ENCODE results near the gene ZNF445.

The ZNF445 gene

GRCh38 chr3:44478606-44479094 is 1.2 kb upstream of the ZNF445 start:
- TF ChIP-seq CTCF (IDR thresholded peaks at IDR 0.05; ENCODE audit: low read length) (no peak), EZH2 (IDR thresholded peaks at IDR 0.05; ENCODE audit: borderline replicate concordance, low read length) (no peak)
- no peaks in the 10 kb centered on the region for H3K27me3 ChIP-seq (ENCODE audit: insufficient read depth, low read length)
- H2AFZ ChIP-seq (ENCODE audit: low read length), result no peak overlapping the region
- no peak overlapping the region for H3K4me3 ChIP-seq (ENCODE audit: low read depth, low read length, poor library complexity, severe bottlenecking)
- H3K4me1 ChIP-seq (ENCODE audit: insufficient read depth, low read length, severe bottlenecking), result peaks cover 14% of the 10 kb centered on the region
- H4K20me1 ChIP-seq (ENCODE audit: insufficient read depth, low read length), result no peaks in the 10 kb centered on the region
- H3K9me3 ChIP-seq (ENCODE audit: low read length), result no peaks in the 10 kb centered on the region
- H3F3A ChIP-seq (ENCODE audit: insufficient read depth, low read length), result no peaks in the 10 kb centered on the region
- peaks cover 21% of the 10 kb centered on the region for H3K79me2 ChIP-seq (ENCODE audit: insufficient read depth, low read length)
- H3K9me2 ChIP-seq (ENCODE audit: low read depth, low read length), result no peaks in the 10 kb centered on the region
- H3K27ac ChIP-seq (ENCODE audit: low read depth, low read length, poor library complexity, severe bottlenecking), result no peak overlapping the region
- H3K9ac ChIP-seq (ENCODE audit: low read length), result no peak overlapping the region
- H3K36me3 ChIP-seq (ENCODE audit: insufficient read depth, low read length), result no peaks in the 10 kb centered on the region
- H3K4me2 ChIP-seq (ENCODE audit: low read length), result no peak overlapping the region

GRCh38 chr3:44478055-44478468 is 592 bp upstream of the ZNF445 start:
- H3F3A ChIP-seq (ENCODE audit: insufficient read depth, low read length), result no peaks in the 10 kb centered on the region
- peaks cover 24% of the 10 kb centered on the region for H3K79me2 ChIP-seq (ENCODE audit: insufficient read depth, low read length)
- H4K20me1 ChIP-seq (ENCODE audit: insufficient read depth, low read length), result no peaks in the 10 kb centered on the region
- no peaks in the 10 kb centered on the region for H3K9me2 ChIP-seq (ENCODE audit: low read depth, low read length)
- no peak overlapping the region for H3K27ac ChIP-seq (ENCODE audit: low read depth, low read length, poor library complexity, severe bottlenecking)
- no peaks in the 10 kb centered on the region for H3K9me3 ChIP-seq (ENCODE audit: low read length)
- H3K36me3 ChIP-seq (ENCODE audit: insufficient read depth, low read length), result no peaks in the 10 kb centered on the region
- peak overlapping the region; percentile 79 for H3K4me3 ChIP-seq (ENCODE audit: low read depth, low read length, poor library complexity, severe bottlenecking)
- TF ChIP-seq EZH2 (IDR thresholded peaks at IDR 0.05; ENCODE audit: borderline replicate concordance, low read length) (no peak), CTCF (IDR thresholded peaks at IDR 0.05; ENCODE audit: low read length) (no peak)
- peak overlapping the region; percentile 75; the same call in 1 of the 2 replicates for H3K9ac ChIP-seq (ENCODE audit: low read length)
- H3K4me2 ChIP-seq (ENCODE audit: low read length), result peak overlapping the region; percentile 90
- 0 out of 2 replicates have a peak overlapping the region, but pooled peaks have one; percentile 26 for H2AFZ ChIP-seq (ENCODE audit: low read length)
- H3K27me3 ChIP-seq (ENCODE audit: insufficient read depth, low read length), result no peaks in the 10 kb centered on the region
- H3K4me1 ChIP-seq (ENCODE audit: insufficient read depth, low read length, severe bottlenecking), result peaks cover 14% of the 10 kb centered on the region

- Histone ChIP-seq H2AFZ (ENCODE audit: low read length) (0 out of 2 replicates have a peak overlapping the region, but pooled peaks have one; percentile 13), H3K4me2 (ENCODE audit: low read length) (peak overlapping the region; percentile 90), H3K79me2 (ENCODE audit: insufficient read depth, low read length) (peaks cover 24% of the 10 kb centered on the region)
Observed at GRCh38 chr3:44476963-44477311, 533 bp downstream of the ZNF445 start.

More at GRCh38 chr3:44476963-44477311, 533 bp downstream of the ZNF445 start:
- TF ChIP-seq EZH2 (IDR thresholded peaks at IDR 0.05; ENCODE audit: borderline replicate concordance, low read length) (no peak), CTCF (IDR thresholded peaks at IDR 0.05; ENCODE audit: low read length) (no peak)
- no peaks in the 10 kb centered on the region for H4K20me1 ChIP-seq (ENCODE audit: insufficient read depth, low read length)
- no peaks in the 10 kb centered on the region for H3F3A ChIP-seq (ENCODE audit: insufficient read depth, low read length)
- H3K27me3 ChIP-seq (ENCODE audit: insufficient read depth, low read length), result no peaks in the 10 kb centered on the region
- H3K9ac ChIP-seq (ENCODE audit: low read length), result peak overlapping the region; percentile 75
- peaks cover 22% of the 10 kb centered on the region for H3K4me1 ChIP-seq (ENCODE audit: insufficient read depth, low read length, severe bottlenecking)
- no peaks in the 10 kb centered on the region for H3K9me3 ChIP-seq (ENCODE audit: low read length)
- H3K9me2 ChIP-seq (ENCODE audit: low read depth, low read length), result no peaks in the 10 kb centered on the region
- H3K4me3 ChIP-seq (ENCODE audit: low read depth, low read length, poor library complexity, severe bottlenecking), result peak overlapping the region; percentile 79
- H3K36me3 ChIP-seq (ENCODE audit: insufficient read depth, low read length), result no peaks in the 10 kb centered on the region
- H3K27ac ChIP-seq (ENCODE audit: low read depth, low read length, poor library complexity, severe bottlenecking), result no peak overlapping the region

All from OCI-LY1 (cell line).